ENCODE measurements around the gene SUSD6.

Gene SUSD6

GRCh38 chr14:69571449-69572029 is 39.9 kb upstream of the SUSD6 start:
- H3K4me3 ChIP-seq (replicated peaks; ENCODE audit: low read depth, low read length), result no peak overlapping the region
- no peak for TF ChIP-seq CTCF (IDR thresholded peaks at IDR 0.05; ENCODE audit: insufficient read depth, low read length, poor library complexity, severe bottlenecking)
- peaks cover 2% of the 10 kb centered on the region for H3K27me3 ChIP-seq (replicated peaks; ENCODE audit: control insufficient read depth, insufficient read depth, low read length)

GRCh38 chr14:69572030-69572840 is 39.2 kb upstream of the SUSD6 start:
- no peak overlapping the region for H3K4me3 ChIP-seq (replicated peaks; ENCODE audit: low read depth, low read length)
- TF ChIP-seq CTCF (IDR thresholded peaks at IDR 0.05; ENCODE audit: insufficient read depth, low read length, poor library complexity, severe bottlenecking), result no peak
- peaks cover 2% of the 10 kb centered on the region for H3K27me3 ChIP-seq (replicated peaks; ENCODE audit: control insufficient read depth, insufficient read depth, low read length)
- no peaks in the 10 kb centered on the region for H3K36me3 ChIP-seq (ENCODE audit: control insufficient read depth, insufficient read depth, low read length)
- DNase-seq (ENCODE audit: extremely low read depth, insufficient read length), result peak; percentile 37

More at GRCh38 chr14:69571449-69572029, 39.9 kb upstream of the SUSD6 start:
- peak; percentile 18 for DNase-seq (ENCODE audit: extremely low read depth, insufficient read length)
- H3K36me3 ChIP-seq (ENCODE audit: control insufficient read depth, insufficient read depth, low read length), result no peaks in the 10 kb centered on the region

GRCh38 chr14:69572841-69573135 is 38.6 kb upstream of the SUSD6 start:
- Histone ChIP-seq H3K27me3 (replicated peaks; ENCODE audit: control insufficient read depth, insufficient read depth, low read length) (peaks cover 2% of the 10 kb centered on the region), H3K4me3 (replicated peaks; ENCODE audit: low read depth, low read length) (no peak overlapping the region), H3K36me3 (ENCODE audit: control insufficient read depth, insufficient read depth, low read length) (no peaks in the 10 kb centered on the region)
- TF ChIP-seq CTCF (IDR thresholded peaks at IDR 0.05; ENCODE audit: insufficient read depth, low read length, poor library complexity, severe bottlenecking), result no peak
- DNase-seq (ENCODE audit: extremely low read depth, insufficient read length), result no peak

- peaks cover 2% of the 10 kb centered on the region for H3K27me3 ChIP-seq (replicated peaks; ENCODE audit: control insufficient read depth, insufficient read depth, low read length)
These were observed 38.1 kb upstream of the SUSD6 start for GRCh38 chr14:69573205-69573830.

GRCh38 chr14:69573831-69574262 is 37.5 kb upstream of the SUSD6 start:
- TF ChIP-seq CTCF (IDR thresholded peaks at IDR 0.05; ENCODE audit: insufficient read depth, low read length, poor library complexity, severe bottlenecking), result no peak
- H3K4me3 ChIP-seq (replicated peaks; ENCODE audit: low read depth, low read length), result no peak overlapping the region
- DNase-seq (ENCODE audit: extremely low read depth, insufficient read length), result no peak
- H3K27me3 ChIP-seq (replicated peaks; ENCODE audit: control insufficient read depth, insufficient read depth, low read length), result peaks cover 2% of the 10 kb centered on the region
- no peaks in the 10 kb centered on the region for H3K36me3 ChIP-seq (ENCODE audit: control insufficient read depth, insufficient read depth, low read length)

More at GRCh38 chr14:69573205-69573830, 38.1 kb upstream of the SUSD6 start:
- no peaks in the 10 kb centered on the region for H3K36me3 ChIP-seq (ENCODE audit: control insufficient read depth, insufficient read depth, low read length)
- no peak overlapping the region for H3K4me3 ChIP-seq (replicated peaks; ENCODE audit: low read depth, low read length)
- DNase-seq (ENCODE audit: extremely low read depth, insufficient read length), result no peak
- TF ChIP-seq CTCF (IDR thresholded peaks at IDR 0.05; ENCODE audit: insufficient read depth, low read length, poor library complexity, severe bottlenecking), result no peak
